Measurements from ENCODE around the gene SCAMP2.
"Not testable (repeated sequence)": the region's sequence is repeated elsewhere in the genome, so short reads cannot be mapped to it uniquely, and the experiment has no call there.

The SCAMP2 gene, protein sequence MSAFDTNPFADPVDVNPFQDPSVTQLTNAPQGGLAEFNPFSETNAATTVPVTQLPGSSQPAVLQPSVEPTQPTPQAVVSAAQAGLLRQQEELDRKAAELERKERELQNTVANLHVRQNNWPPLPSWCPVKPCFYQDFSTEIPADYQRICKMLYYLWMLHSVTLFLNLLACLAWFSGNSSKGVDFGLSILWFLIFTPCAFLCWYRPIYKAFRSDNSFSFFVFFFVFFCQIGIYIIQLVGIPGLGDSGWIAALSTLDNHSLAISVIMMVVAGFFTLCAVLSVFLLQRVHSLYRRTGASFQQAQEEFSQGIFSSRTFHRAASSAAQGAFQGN

DNA sequence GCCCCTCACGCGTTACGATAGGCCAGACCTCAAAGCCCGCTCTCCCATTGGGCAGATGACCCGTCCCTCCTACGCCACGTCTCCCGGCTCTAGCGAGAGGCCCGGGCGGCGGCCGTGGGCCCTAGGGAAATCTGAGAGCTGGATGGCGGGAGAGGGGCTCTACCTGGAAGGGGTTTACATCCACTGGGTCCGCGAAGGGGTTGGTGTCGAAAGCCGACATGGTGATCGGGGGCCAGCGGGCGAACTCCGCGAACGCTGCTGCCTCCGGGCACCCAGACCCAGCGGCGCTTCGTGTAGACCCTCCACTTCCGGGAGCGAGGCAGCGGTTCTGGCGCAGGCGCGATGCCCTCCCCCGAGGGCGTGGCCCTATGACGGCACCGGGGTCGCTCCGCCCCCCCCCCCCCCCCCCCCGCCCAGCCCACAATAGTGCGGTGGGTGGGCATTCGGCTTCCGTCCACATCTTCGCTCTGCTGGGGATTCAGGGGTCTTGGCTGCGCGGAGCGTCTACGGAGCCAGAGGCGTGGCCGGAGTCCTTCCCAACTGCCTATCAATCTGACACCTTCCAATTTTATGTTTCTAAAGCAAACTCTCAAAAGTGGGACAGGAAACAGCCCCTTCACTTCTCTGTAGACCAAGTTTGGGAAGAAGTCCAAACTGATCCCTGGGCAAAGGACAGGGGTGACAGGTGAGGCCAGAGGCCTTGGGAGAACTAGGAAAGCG is at the start of gene SCAMP2:
TSS of gene SCAMP2 (minus strand) at position 330 of the 720 bp plus-strand sequence. CDS start at position 220, 110 bp downstream.
- DNase-seq (ENCODE audit: low spot score): peak; percentile 95

DNA sequence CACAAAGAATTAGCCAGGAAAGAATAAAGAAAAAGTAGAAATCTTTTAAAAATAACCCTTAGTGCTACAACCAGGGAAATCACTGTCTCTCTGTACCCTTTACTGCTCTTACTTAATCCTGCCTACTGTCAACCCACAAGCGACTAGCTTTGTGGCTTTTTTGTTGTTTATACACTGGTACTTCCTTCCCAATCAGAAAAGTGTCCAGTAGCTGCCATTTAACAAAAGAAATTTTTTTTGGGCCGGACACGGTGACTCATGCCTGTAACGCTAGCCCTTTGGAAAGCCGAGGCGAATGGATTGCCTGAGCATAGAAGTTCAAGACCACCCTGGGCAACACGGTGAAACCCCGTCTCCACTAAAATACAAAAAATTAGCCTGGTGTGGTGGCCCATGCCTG is 47.3 kb upstream of the SCAMP2 start:
- no peak for DNase-seq (ENCODE audit: low spot score)

DNA sequence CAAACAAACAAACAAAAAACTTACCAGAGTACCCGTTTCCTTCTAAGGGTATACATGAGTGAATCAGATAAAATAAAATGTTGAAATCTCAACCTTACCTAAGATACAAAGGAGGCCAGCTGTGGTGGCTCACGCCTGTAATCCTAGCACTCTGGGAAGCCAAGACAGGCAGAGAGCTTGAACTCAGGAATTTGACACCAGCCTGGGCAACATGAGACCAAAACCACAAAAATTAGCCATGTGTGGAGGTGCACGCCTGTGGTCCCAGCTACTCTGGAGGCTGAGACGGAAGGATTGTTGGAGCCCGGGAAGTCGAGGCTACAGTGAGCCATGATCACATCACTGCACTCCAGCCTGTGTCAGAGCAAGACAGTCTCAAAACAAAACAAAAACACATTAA is 44.5 kb upstream of the SCAMP2 start:
- no peak for DNase-seq (ENCODE audit: low spot score)

DNA sequence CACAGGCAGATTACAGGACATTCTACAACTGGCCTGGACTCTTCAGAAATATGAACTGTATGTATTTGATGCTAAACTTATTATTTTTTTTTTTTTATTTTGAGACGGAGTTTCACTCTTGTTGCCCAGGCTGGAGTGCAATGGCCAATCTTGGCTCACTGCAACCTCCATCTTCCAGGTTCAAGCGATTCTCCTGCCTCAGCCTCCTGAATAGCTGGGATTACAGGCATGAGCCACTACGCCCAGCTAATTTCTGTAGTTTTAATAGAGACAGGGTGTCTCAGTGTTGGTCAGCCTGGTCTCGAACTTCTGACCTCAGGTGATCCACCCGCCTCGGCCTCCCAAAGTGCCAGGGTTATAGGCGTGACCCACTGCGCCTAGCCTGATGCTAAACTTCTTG is 40.6 kb upstream of the SCAMP2 start:
- DNase-seq (ENCODE audit: low spot score): not testable (repeated sequence)

DNA sequence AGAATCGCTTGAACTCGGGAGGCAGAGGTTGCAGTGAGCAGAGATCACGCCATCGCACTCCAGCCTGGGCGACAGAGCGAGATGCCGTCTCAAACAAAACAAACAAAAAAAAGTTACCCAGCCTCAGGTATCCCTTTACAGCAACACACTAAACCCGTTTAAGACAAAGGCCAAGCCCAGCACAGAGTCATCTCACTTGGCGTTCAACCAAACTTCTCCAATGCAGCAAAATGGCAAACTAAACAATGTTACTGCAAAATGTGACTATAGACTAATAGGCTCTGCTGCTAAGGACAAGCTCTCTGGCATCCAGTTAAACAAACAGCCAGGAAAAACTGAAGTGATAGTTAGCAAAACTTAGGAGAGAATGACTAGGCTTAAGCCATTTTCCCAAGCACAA is 39.9 kb upstream of the SCAMP2 start:
- DNase-seq (ENCODE audit: low spot score): no peak

DNA sequence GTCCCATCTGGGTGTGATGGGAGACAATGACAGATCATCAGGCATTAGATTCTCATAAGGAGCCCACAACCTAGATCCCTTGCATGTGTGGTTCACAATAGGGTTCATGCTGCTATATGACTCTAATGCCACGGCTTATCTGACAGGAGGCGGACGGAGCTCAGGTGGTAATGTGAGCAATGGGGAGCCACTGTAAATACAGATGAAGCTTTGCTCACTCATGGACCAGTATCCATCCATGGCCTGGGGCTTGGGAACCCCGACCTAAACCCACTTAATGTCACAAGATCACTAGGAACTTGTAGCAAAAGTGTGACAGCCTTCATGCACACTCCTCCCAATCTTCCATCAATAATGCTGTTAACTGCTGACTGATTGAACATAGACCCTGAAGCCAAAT is 35.5 kb upstream of the SCAMP2 start:
- DNase-seq (ENCODE audit: low spot score): no peak

DNA sequence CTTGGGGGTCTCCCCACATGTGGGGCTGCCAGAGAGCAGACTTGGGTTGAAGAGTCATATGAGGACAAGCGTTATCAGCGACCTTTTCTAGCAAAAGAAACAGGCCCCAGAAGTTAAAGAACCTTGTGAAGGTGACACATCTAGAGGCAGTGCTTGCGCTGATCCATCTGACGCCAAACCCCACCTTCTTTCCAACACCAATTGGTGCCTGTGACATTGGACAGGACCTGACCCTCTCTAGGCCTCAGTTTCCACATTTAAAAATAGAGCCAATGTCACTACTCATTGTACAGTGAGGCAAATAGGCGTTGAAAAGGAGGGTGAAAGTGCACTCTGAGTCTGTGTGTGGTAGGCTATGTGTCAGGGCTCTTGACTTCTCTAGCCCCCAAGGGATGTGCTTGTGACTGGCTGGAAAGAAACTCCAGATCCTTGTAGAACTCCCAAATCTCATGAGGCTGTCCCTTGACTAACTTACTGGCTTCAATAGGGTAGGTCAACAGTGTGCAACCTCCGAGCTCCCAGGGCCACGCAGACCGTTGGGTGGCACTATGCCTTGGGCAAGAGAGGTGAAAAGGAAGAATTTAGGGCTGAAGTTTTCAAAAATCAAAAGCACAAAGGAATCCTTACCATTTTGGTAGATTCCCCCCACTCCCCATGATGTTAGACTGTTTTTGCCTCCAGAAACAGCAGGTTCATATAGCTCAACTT is 34.2 kb upstream of the SCAMP2 start:
- DNase-seq (ENCODE audit: low spot score): no peak

DNA sequence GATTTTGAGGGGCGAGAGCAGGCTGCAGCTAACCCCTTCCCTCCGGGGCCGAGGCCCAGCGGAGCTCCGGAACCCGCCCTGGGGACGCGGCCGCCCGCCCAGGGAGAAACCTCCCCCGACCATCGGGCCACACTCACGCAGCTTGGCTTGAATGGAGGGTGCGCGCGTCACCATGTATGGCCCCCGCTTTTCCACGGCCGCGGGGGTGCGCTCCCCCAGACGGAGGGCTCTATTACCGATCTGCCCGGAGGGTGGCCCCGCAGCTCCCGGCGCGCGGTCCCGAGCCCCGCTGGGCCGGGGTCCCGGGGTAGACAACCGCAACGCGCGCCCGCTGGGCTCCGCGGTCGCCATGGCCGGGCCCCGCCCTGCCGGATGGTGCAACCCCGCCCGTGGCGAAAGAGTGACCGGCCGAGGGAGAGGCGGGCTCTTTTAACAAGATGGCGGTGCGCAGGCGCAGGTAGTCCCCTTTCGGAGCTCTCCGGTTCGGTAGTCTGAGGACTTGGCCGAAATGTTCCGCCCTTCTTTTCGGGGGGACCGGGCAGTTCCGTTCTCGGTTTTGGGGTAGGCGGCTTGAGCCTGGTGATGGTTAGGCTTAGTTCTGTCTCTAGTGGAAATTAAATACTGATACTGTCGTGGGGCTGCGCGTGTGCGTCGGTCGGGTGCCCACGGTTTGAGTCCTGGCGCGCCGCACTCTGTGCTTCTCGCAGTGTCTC is 33.4 kb upstream of the SCAMP2 start, which contains the start of gene FAM219B:
TSS of gene FAM219B (minus strand) at position 402 of the 713 bp plus-strand sequence. CDS start at position 351, 51 bp downstream.
- peak; percentile 90 for DNase-seq (ENCODE audit: low spot score)

DNA sequence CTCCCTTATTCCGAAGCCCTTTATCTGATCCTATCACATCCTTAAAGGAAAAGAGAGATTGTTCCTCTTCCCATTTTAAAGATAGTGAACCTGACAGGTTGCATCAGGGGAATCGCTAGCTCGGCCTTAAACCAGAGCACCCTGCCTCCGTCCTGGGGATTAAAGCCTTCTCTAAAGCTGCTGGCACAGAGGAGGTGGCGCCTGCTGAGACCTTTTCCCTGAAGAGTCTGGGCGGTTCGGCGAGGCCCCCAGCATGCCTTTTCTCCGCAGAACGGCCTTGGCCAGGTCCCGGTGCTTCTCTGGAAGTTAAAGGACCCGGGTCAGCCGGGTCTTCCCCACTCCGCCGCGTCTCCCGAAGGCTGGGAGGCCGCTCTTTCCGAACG is 32.9 kb upstream of the SCAMP2 start:
- DNase-seq (ENCODE audit: low spot score): peak; percentile 42

DNA sequence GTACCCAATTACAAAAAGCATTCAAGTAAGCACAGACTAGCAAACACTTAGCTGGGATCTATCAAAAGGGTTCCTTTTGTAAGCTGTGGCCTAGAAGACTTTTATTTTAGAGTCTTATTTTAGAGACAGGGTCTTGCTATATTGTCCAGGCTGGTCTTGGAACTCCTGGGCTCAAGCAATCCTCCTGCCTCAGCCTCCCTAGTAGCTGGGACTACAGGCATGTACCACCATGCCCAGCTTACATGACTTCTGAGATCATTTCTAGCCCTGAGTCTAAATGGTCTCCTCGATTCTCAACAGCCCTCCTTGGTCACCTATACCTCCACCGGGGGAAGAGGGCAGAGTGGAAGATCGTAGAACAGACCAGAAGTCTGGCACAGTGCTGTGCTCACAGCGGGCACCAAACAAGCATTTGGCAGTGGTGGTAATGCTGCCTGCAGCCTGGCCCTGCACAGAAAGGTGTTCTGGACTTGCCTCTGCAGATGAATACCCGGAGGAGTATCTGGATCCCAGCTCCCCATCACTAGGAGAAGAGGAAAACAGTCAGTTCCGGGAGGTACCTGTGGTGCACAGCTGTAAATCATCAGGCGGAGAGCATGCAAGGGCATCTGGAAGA is 31.1 kb upstream of the SCAMP2 start:
- no peak for DNase-seq (ENCODE audit: low spot score)

DNA sequence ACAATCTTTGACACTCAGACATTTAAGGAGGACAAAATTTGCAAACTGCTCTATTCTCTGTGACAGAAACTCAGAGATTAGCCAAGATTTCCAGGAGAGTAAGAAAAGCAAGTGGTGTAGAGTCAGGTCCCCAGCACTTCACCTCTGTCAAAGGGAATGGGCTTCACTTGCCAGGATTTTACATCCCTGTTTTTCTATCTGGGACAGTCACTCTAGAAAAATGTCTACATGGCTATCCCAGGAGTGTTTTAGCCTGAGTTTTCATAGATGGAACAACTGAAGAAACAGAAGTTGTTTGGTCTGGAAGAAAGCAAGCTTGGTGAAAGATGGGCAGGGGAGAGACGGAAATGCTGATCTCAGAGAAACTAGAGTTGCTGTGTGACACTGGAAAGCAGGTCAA is 30.5 kb upstream of the SCAMP2 start:
- DNase-seq (ENCODE audit: low spot score): no peak

DNA sequence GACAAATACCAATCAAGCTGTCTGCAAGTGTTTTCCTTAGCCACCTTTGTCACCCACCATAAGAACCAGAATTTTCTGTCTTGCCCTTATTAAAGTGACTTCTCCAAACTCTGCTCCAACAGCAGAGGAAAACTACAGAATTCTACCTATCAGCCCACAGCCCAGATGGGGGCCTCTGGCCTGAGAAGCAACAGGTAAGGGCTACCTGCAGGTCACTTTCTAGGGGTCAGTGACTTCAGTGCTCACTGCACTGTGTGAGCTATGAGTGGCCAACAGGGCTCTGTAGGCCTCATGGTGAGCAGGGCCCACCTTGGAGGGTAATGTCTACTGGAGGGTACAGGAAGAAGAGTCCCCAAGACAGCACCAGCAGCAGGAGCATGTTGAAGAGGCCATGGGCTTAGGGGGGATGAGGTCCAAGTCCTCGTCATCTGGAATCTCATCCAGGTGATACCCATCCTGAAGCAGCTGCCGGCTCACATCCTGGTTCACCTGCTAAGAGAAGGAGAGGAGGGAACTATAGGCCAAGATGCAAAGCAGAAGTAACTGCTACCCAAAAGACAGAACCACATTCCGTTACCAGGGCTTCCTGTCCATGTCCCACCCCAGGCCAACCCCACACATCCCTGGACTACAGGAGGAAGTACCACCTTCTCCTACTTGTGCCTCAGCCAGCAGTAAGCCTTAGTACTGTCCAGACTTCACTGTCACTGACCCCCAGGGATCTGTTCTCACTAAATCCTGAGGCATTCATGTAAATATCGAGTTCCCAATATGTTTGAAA is 29.3 kb upstream of the SCAMP2 start:
- DNase-seq (ENCODE audit: low spot score): no peak

DNA sequence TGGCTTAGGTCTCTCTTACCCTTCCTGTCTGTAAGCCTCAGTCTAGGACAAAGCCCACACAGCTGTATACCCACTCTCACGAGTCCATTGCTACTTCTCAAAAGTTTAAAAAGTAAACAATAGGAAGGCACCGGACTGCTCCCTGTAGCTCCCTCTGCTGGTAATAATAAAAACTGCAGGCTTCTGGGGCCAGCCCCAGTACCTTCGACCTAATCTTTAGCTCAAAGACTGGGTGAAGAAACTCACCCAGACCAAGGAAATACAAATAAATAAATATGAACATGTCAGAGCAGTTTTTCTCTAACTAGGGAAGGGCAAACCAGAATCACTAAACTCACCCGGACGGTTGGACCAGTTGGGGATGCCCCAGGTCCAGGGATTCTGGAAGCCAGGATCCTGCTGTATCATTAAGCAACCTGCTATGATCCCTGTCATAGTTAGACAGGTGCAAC is 28.5 kb upstream of the SCAMP2 start:
- DNase-seq (ENCODE audit: low spot score): peak; percentile 36

DNA sequence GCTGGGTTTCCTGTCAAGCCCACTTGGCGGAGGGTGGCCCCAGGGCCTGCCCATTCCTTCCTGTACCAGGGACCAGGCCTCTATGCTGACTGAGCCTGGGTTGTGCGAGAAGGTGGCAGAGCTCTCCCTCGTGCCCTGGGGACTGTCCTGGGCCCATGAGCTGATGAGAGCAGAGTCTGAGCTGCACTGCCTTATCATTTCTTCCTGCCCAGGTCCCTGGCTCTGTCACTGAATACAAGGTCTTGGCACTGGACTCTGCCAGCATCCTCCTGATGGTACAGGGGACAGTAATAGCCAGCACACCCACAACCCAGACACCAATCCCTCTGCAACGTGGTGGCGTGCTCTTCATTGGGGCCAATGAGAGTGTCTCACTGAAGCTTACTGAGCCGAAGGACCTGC is 24.1 kb upstream of the SCAMP2 start:
- no peak for DNase-seq (ENCODE audit: low spot score)

DNA sequence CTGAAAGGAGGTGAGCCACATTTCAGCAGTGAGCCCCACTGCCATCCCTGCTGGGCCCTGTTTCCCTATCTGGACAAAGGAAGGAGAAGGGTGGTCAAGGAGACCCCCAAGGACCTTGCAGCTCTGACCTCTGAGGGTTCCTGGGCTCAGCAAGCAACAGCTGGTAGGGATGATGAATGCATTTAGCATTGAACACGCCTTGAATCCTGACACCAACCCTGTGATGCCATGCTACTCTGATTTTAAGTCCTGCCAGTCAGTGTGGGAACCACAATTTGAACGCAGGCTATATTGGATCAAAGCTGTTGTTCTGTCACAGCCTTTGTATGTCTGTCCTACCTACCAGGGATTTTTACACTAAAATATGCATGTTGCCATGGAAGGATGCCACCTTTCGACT is 23.2 kb upstream of the SCAMP2 start:
- DNase-seq (ENCODE audit: low spot score): no peak

DNA sequence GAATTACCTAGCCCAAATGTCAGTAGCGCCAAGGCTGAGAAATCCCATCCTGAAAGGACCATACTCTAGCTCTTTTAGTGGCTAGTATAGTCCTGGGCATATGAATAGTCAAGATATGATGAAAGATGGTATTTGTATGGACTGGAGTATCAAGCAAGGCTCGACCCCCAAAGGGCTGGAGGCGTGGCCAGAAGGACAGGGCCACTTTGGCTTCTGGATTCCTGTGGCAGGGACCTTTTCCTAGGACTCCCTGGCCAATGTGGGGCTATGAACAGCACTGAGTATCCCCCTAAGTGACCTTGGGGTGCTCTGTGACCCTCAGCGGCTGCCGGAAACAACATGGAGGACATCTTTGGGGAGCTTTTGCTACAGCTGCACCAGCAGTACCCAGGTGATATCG is 22.7 kb upstream of the SCAMP2 start:
- no peak for DNase-seq (ENCODE audit: low spot score)

DNA sequence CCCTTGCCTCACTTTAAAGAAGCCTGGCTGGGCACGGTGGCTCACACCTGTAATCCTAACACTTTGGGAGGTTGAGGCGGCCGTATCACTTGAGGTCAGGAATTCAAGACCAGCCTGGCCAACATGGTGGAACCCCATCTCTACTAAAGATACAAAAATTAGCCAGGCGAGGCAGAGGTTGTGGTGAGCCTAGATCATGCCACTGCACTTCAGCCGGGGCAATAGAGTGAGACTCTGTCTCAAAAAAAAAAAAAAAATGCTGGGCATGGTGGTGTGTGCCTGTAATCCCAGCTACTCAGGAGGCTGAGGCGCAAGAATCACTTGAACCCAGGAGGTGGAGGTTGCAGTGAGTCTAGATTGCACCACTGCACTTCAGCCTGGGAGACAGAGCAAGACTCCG is 21.2 kb upstream of the SCAMP2 start:
- not testable (repeated sequence) for DNase-seq (ENCODE audit: low spot score)

DNA sequence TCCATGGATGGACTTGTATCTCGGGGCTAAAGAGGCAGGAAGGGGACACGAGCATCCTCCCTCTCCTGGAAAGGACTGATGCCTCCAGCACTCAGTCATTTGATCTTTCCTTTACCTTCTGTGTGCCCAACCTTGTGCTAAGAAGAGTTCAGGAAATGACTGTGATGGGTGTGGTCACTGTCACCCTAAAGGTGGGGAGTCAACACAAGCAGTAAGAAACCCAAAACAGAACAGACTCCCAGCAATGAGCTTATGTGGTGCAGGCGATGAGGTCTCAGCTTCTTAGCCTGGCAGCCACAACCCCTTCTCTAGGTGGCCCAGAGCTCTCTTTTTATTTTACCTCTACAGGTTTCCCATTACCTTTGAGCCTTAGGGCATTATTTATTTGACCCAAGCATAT is 20.5 kb upstream of the SCAMP2 start:
- DNase-seq (ENCODE audit: low spot score): no peak

DNA sequence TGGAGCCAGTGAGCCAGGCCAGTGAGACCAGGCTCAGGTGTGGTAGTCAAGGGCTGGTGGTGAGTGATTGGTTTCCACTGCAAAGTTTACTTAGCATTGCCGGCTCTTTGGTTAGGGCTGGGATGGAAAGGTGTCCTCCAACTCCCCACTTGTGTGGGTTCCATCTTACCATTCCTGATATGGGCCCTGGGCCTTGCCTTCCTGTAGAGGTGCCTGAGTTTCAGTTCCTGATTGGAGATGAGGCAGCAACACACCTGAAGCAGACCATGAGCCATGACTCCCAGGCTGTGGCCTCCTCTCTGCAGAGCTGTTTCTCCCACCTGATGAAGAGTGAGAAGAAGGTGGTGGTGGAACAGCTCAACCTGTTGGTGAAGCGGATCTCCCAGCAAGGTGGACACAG is 19.8 kb upstream of the SCAMP2 start:
- no peak for DNase-seq (ENCODE audit: low spot score)

DNA sequence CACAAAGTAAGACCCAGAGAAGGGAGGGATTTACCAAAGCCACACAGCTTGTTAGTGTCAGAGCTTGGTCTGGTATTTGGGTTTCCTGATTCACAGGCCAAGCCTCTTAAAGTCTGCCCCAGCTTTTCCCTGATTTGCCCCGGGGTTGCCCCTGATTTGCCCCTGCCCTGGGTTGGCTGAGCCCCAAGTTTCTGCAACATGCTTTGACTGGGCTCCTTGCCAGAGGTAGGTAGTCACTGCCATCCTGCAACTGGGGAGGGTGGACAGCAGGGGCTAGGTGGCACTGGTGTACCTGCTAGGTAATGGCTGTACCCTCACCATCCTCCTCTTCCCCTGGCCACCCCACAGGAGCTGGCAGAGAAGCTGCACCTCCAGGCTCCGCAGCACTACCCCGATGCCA is 19.1 kb upstream of the SCAMP2 start:
- DNase-seq (ENCODE audit: low spot score): no peak

DNA sequence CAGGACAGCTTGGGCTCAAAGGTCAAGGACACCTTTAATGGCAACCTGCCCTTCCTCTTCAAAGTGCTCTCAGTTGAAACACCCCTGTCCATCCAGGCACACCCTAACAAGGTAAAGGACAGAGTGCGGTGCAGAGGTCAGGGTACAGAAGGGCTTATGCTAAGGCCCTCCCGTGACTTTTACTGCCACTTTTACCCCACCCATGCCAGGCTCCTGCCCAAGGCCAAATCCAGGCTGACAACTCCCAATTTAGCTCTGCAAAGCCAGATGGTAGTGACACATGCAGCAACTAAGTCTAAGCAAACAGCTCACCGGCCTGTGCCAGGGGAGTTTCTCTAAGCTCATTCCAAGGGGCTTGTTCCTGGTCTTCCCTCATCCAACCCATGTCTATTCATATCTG is 18.3 kb upstream of the SCAMP2 start:
- DNase-seq (ENCODE audit: low spot score): no peak
